GM23338 (cell line): ENCODE measurements around the gene MIPEP.

Experiments used
- EZH2phosphoT487 ChIP-seq: fragments of 200-600 bp; sonication (generic); IDR thresholded peaks from one replicate; pipeline ENCODE4 v1.8.1; 2018; ENCODE audit warnings: antibody characterized with exemption; ENCODE audit not compliant: unreplicated experiment
- JUNB ChIP-seq: IDR thresholded peaks from one replicate; pipeline ENCODE4 v1.6.1; 2016; ENCODE audit warnings: antibody characterized with exemption; ENCODE audit not compliant: unreplicated experiment
- TF ChIP-seq, protein P1 (sequence below): IDR thresholded peaks from one replicate; pipeline ENCODE4 v1.6.1; 2018; ENCODE audit warnings: antibody characterized with exemption; ENCODE audit not compliant: unreplicated experiment
- TF ChIP-seq, protein P2 (sequence below), 2 experiments: fragments of 200-600 bp in 1 of 2; sonication (generic) in 1 of 2; conservative IDR thresholded peaks; 2 replicates each; pipeline versions ENCODE4 v1.5.1 to v1.6.1; 2016 to 2017; ENCODE audit warnings: antibody characterized with exemption in 2 of 2, low read depth in 2 of 2, mild to moderate bottlenecking in 2 of 2, moderate library complexity in 1 of 2

DNA sequence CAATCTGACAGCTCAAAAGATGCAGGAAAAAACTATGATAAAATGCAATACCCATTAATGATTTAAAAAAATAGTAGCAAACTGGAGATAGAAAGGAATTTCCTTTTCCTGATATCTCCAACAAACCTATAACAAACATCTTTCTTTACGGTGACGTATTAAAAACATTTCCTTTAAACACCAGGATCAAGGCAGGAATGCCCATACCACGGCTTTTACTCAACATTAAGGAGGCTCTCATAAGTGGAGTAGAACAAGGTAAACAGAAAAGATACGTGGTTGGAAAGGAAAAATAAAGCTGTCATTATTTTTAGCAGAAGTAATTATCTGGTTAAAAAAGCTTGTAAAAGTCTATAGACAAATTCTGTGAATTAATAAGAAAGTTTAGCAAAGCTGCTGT is 61.1 kb downstream of the MIPEP start:
- TF ChIP-seq EZH2phosphoT487 = no peak
- TF ChIP-seq, protein P1, sequence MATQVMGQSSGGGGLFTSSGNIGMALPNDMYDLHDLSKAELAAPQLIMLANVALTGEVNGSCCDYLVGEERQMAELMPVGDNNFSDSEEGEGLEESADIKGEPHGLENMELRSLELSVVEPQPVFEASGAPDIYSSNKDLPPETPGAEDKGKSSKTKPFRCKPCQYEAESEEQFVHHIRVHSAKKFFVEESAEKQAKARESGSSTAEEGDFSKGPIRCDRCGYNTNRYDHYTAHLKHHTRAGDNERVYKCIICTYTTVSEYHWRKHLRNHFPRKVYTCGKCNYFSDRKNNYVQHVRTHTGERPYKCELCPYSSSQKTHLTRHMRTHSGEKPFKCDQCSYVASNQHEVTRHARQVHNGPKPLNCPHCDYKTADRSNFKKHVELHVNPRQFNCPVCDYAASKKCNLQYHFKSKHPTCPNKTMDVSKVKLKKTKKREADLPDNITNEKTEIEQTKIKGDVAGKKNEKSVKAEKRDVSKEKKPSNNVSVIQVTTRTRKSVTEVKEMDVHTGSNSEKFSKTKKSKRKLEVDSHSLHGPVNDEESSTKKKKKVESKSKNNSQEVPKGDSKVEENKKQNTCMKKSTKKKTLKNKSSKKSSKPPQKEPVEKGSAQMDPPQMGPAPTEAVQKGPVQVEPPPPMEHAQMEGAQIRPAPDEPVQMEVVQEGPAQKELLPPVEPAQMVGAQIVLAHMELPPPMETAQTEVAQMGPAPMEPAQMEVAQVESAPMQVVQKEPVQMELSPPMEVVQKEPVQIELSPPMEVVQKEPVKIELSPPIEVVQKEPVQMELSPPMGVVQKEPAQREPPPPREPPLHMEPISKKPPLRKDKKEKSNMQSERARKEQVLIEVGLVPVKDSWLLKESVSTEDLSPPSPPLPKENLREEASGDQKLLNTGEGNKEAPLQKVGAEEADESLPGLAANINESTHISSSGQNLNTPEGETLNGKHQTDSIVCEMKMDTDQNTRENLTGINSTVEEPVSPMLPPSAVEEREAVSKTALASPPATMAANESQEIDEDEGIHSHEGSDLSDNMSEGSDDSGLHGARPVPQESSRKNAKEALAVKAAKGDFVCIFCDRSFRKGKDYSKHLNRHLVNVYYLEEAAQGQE = no peak
- TF ChIP-seq, protein P2, sequence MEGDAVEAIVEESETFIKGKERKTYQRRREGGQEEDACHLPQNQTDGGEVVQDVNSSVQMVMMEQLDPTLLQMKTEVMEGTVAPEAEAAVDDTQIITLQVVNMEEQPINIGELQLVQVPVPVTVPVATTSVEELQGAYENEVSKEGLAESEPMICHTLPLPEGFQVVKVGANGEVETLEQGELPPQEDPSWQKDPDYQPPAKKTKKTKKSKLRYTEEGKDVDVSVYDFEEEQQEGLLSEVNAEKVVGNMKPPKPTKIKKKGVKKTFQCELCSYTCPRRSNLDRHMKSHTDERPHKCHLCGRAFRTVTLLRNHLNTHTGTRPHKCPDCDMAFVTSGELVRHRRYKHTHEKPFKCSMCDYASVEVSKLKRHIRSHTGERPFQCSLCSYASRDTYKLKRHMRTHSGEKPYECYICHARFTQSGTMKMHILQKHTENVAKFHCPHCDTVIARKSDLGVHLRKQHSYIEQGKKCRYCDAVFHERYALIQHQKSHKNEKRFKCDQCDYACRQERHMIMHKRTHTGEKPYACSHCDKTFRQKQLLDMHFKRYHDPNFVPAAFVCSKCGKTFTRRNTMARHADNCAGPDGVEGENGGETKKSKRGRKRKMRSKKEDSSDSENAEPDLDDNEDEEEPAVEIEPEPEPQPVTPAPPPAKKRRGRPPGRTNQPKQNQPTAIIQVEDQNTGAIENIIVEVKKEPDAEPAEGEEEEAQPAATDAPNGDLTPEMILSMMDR (conservative IDR thresholded peaks at IDR 0.05; ENCODE audit: low read depth in 2 of 2) = no peak
- TF ChIP-seq JUNB = no peak
